Stimulated activated CD4-positive, alpha-beta T cell treated with anti-CD3 and anti-CD28 coated beads, Interleukin-15, amount 100 ng/mL, for 1 hour (primary cell): ENCODE data around the gene NXNL1.

Experiments
- DNase-seq, 2 donors: peaks; one replicate each; pipeline ENCODE4 v3.0.0-alpha.2; 2020; ENCODE audit warnings: low read depth in 1 of 2, low spot score in 1 of 2

NXNL1 gene

GRCh38 chr19:17456127-17456526, 4.6 kb downstream of the NXNL1 start:
- DNase-seq: no peak

GRCh38 chr19:17455308-17456123, 5.2 kb downstream of the NXNL1 start:
- DNase-seq: no peak

- no peak for DNase-seq
These were observed 6.1 kb downstream of the NXNL1 start for GRCh38 chr19:17454576-17455071.

GRCh38 chr19:17451820-17452219, 8.9 kb downstream of the NXNL1 start:
- no peak for DNase-seq

GRCh38 chr19:17450264-17451075, 10.3 kb downstream of the NXNL1 start:
- no peak for DNase-seq

- DNase-seq: peak; percentile 35 to 49
These were observed 12.4 kb downstream of the NXNL1 start, which contains the start of gene TMEM221 for GRCh38 chr19:17448131-17448967. TMEM221 (minus strand) TSS chr19:17448668; CDS start chr19:17448462, 206 bp downstream.

- DNase-seq: no peak
These were observed 13.0 kb downstream of the NXNL1 start for GRCh38 chr19:17447704-17448130.

- DNase-seq: no peak
These were observed 15.1 kb downstream of the NXNL1 start for GRCh38 chr19:17445526-17446165.

GRCh38 chr19:17441241-17442021, 19.3 kb downstream of the NXNL1 start:
- DNase-seq: no peak

GRCh38 chr19:17436874-17437267, 23.9 kb downstream of the NXNL1 start:
- no peak for DNase-seq

GRCh38 chr19:17436094-17436873, 24.4 kb downstream of the NXNL1 start:
- no peak for DNase-seq

GRCh38 chr19:17435218-17435617, 25.5 kb downstream of the NXNL1 start:
- no peak for DNase-seq

- DNase-seq: no peak
These were observed 29.3 kb downstream of the NXNL1 start for GRCh38 chr19:17431417-17431816.

- DNase-seq: no peak
These were observed 31.0 kb downstream of the NXNL1 start for GRCh38 chr19:17429641-17430113.

GRCh38 chr19:17424743-17425365, 35.9 kb downstream of the NXNL1 start:
- no peak for DNase-seq

- DNase-seq: no peak
These were observed 37.1 kb downstream of the NXNL1 start for GRCh38 chr19:17423429-17424208.

- DNase-seq: no peak
These were observed 38.8 kb downstream of the NXNL1 start for GRCh38 chr19:17421942-17422341.
